ENCODE results near the gene SNED1. TPM values are rescaled to one million over a fixed set of nuclear protein-coding genes. Genes with fewer than 3 reads are reported as not detected.

Gene SNED1
- total RNA-seq, 1 donor from 2014 or later = 0.11 TPM

- Mint-ChIP-seq H3K36me3 (no peaks in the 10 kb centered on the region), H3K27ac (peak overlapping the region; percentile 78), H3K9me3 (peaks cover 6% of the 10 kb centered on the region), H3K4me3 (no peak overlapping the region), H3K4me1 (peaks cover 14% of the 10 kb centered on the region), H3K27me3 (ENCODE audit: insufficient read depth, low read depth) (peaks cover 11% of the 10 kb centered on the region)
- no peak overlapping the region for H3K27ac ChIP-seq
- peak overlapping the region; percentile 41 for H3K4me2 ChIP-seq
- no peaks in the 10 kb centered on the region for H3K9me3 ChIP-seq (ENCODE audit: low read depth)
- H3K9ac ChIP-seq = no peak overlapping the region
- H3F3A ChIP-seq (ENCODE audit: low read depth) = no peaks in the 10 kb centered on the region
- peaks cover 9% of the 10 kb centered on the region for H3K4me1 ChIP-seq
- TF ChIP-seq, protein P1, sequence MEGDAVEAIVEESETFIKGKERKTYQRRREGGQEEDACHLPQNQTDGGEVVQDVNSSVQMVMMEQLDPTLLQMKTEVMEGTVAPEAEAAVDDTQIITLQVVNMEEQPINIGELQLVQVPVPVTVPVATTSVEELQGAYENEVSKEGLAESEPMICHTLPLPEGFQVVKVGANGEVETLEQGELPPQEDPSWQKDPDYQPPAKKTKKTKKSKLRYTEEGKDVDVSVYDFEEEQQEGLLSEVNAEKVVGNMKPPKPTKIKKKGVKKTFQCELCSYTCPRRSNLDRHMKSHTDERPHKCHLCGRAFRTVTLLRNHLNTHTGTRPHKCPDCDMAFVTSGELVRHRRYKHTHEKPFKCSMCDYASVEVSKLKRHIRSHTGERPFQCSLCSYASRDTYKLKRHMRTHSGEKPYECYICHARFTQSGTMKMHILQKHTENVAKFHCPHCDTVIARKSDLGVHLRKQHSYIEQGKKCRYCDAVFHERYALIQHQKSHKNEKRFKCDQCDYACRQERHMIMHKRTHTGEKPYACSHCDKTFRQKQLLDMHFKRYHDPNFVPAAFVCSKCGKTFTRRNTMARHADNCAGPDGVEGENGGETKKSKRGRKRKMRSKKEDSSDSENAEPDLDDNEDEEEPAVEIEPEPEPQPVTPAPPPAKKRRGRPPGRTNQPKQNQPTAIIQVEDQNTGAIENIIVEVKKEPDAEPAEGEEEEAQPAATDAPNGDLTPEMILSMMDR (IDR thresholded peaks at IDR 0.05) = no peak
- TF ChIP-seq EZH2 (IDR thresholded peaks at IDR 0.05) = no peak
- TF ChIP-seq EZH2phosphoT487 (IDR thresholded peaks at IDR 0.05) = no peak
- no peak overlapping the region for H3K4me3 ChIP-seq
- H4K20me1 ChIP-seq (ENCODE audit: low read depth) = no peaks in the 10 kb centered on the region
- no peaks in the 10 kb centered on the region for H3K79me2 ChIP-seq (ENCODE audit: low read depth)
- no peaks in the 10 kb centered on the region for H3K36me3 ChIP-seq
- DNase-seq (ENCODE audit: low spot score) = no peak
- H3K27me3 ChIP-seq = no peaks in the 10 kb centered on the region
- peak overlapping the region; percentile 42 for H2AFZ ChIP-seq (replicated peaks)
Measured at GRCh38 chr2:241010531-241011295, 12.3 kb downstream of the SNED1 start.

DNA sequence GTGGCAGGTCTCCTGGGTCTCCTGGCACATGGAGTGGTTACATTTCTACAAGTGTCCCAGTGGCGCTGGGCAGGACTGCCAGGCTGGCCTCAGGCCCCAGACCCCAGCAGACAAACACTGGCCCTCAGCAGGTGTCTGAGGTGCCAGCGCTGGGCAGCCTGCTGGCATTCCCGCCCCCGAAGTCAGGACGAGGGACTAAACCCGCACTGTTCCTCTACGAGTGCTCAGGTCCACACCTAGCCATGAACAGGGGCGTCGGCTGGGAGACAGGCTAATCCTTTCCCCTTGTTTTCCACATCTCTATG lies 12.8 kb downstream of the SNED1 start:
- TF ChIP-seq EZH2 (IDR thresholded peaks at IDR 0.05) = no peak
- no peak for TF ChIP-seq EZH2phosphoT487 (IDR thresholded peaks at IDR 0.05)
- TF ChIP-seq, protein P1 (IDR thresholded peaks at IDR 0.05) = no peak
- H3K9me3 Mint-ChIP-seq = peaks cover under 1% of the 10 kb centered on the region
- no peak for DNase-seq (ENCODE audit: low spot score)

GRCh38 chr2:241011751-241012510 lies 13.5 kb downstream of the SNED1 start:
- Histone ChIP-seq H2AFZ (replicated peaks) (no peak overlapping the region), H3K9me3 (ENCODE audit: low read depth) (no peaks in the 10 kb centered on the region), H3K27me3 (no peaks in the 10 kb centered on the region), H3K27ac (no peak overlapping the region), H3K9ac (no peak overlapping the region), H3F3A (ENCODE audit: low read depth) (no peaks in the 10 kb centered on the region), H3K4me1 (peaks cover 9% of the 10 kb centered on the region), H4K20me1 (ENCODE audit: low read depth) (no peaks in the 10 kb centered on the region), H3K36me3 (no peaks in the 10 kb centered on the region), H3K4me3 (no peak overlapping the region), H3K4me2 (no peak overlapping the region), H3K79me2 (ENCODE audit: low read depth) (no peaks in the 10 kb centered on the region)
- DNase-seq (ENCODE audit: low spot score) = no peak
- Mint-ChIP-seq H3K27me3 (ENCODE audit: insufficient read depth, low read depth) (peaks cover 11% of the 10 kb centered on the region), H3K4me3 (no peak overlapping the region), H3K27ac (no peak overlapping the region), H3K9me3 (no peaks in the 10 kb centered on the region), H3K4me1 (peaks cover 14% of the 10 kb centered on the region), H3K36me3 (no peaks in the 10 kb centered on the region)
- TF ChIP-seq EZH2phosphoT487 (IDR thresholded peaks at IDR 0.05) (no peak), EZH2 (IDR thresholded peaks at IDR 0.05) (no peak)
- TF ChIP-seq, protein P1 (IDR thresholded peaks at IDR 0.05) = no peak

More for the DNA sequence above, 12.8 kb downstream of the SNED1 start:
- H3K27ac Mint-ChIP-seq = no peak overlapping the region
- H4K20me1 ChIP-seq (ENCODE audit: low read depth) = no peaks in the 10 kb centered on the region
- H3K9me3 ChIP-seq (ENCODE audit: low read depth) = no peaks in the 10 kb centered on the region
- H3K36me3 Mint-ChIP-seq = no peaks in the 10 kb centered on the region
- peaks cover 9% of the 10 kb centered on the region for H3K4me1 ChIP-seq
- no peak overlapping the region for H3K4me3 Mint-ChIP-seq
- H3K4me1 Mint-ChIP-seq = peaks cover 14% of the 10 kb centered on the region
- no peaks in the 10 kb centered on the region for H3K36me3 ChIP-seq
- H3K27me3 Mint-ChIP-seq (ENCODE audit: insufficient read depth, low read depth) = peaks cover 11% of the 10 kb centered on the region
- H3F3A ChIP-seq (ENCODE audit: low read depth) = no peaks in the 10 kb centered on the region
- no peaks in the 10 kb centered on the region for H3K27me3 ChIP-seq
- no peak overlapping the region for H3K4me3 ChIP-seq
- H2AFZ ChIP-seq (replicated peaks) = no peak overlapping the region
- no peak overlapping the region for H3K27ac ChIP-seq
- no peak overlapping the region for H3K9ac ChIP-seq
- H3K4me2 ChIP-seq = no peak overlapping the region
- H3K79me2 ChIP-seq (ENCODE audit: low read depth) = no peaks in the 10 kb centered on the region
